Erythroblast (primary cell): ENCODE data around the gene SREBF2.

Experiments
- DNase-seq, 2 experiments: peaks; one replicate each; lab custom pipeline; 2025; lab: John Stamatoyannopoulos, UW
- GATA1 ChIP-seq: IDR thresholded peaks from 2 replicates; pipeline ENCODE4 v1.6.1; 2011; ENCODE audit warnings: low read depth, mild to moderate bottlenecking, control low read depth, low read length, moderate library complexity
- POLR2A ChIP-seq: IDR thresholded peaks from 2 replicates; pipeline ENCODE4 v1.6.1; 2011; ENCODE audit warnings: mild to moderate bottlenecking, low read length

SREBF2 gene

DNA sequence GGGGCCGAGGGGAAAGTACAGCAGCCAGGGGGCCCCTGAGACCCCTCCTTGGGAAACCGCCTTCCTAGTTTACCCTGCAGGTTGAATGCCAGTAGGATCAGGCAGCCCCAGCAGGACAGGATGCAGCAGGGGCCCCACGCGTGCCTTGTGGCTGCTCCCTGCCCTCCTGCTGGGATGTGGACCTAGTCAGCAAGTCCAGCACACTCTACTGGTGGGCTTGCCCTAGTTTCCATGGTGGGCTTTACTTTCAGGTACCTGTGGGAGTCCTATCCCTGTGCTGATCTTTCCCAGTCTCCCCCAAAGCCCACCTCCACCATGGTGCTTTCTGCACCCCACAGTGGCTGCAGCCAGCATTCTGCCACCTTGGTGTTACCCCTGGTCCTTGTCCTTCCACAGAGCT is 59.8 kb downstream of the SREBF2 start:
- DNase-seq = no peak
- no peak for TF ChIP-seq POLR2A
- TF ChIP-seq GATA1 = no peak

DNA sequence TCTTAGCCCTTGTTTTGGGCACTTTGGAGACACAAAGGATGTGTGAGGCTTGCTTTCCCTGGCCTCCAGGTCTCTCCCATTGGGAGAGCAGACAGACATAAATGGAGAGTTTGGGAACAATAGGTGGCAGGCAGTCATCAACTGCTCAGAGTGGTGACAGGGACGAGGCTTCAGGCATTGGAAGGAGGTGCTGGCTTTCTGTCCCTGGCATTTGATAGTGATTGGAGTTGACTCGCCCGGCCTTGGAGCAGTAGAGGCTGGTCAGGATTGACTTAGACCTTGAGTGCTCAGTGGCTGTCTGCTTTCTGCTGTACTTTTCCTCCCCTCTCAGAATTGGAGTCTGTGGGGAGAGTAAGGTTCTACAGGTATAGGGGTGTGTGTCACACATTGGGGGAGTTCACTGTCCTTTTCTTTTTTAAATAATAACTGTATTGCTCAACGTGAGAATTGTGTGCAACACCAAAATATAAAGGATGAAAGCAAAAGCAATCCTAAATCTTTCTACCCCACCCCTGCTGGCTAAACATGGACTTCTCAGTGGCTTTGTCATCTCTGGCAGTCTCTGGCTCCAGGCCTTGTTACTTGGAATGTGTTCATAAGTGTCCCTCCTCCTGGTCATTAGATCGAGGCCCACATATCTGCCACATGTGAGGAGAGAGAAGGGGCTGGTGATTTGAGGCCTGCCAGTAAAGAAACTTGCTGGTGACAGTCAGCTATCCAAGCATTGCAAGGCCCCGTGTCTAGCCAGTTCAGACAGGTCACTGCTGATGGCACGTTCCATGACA is 60.9 kb downstream of the SREBF2 start:
- TF ChIP-seq GATA1 = no peak
- no peak for TF ChIP-seq POLR2A
- no peak for DNase-seq

DNA sequence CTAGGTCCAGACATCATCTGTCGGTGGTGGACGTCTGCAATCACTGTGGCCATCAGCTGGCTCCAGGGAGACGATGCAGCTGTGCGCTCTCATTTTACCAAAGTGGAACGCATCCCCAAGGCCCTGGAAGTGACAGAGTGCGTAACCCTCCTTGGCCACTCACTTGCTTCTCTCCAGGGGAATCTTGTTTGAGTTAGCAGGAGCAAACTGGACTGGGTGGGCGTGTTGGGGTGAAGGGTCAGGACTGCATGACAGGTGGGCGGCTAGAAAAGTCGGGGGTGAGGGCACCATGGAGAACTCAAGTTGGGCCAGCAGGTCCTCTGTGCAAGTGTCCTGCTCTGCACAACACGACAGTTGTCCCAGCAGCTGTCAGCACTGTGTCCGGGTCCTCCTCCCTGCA is 65.7 kb downstream of the SREBF2 start:
- TF ChIP-seq POLR2A (no peak), GATA1 (no peak)

DNA sequence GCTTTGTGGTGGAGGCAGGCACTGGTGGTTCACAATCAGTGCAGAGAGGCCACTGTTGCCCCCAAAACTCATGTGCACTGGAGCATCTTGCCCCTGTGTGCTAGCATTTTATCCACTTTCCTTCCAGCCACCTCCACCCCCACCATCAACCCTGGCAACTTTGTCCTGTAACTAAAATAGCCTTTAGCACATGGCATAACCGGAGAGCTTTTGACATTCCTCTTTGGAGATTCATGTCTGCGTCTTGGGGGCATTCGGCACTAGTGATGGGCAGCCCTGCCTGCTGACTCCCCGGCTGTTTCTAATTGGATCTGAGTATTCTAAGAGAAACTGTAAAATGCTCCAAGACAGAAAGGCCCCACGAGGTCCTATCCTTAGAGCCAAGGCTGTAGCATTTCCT is 66.2 kb downstream of the SREBF2 start:
- DNase-seq = no peak
- no peak for TF ChIP-seq POLR2A
- TF ChIP-seq GATA1 = no peak

More for the DNA sequence above, 65.7 kb downstream of the SREBF2 start:
- DNase-seq = no peak

DNA sequence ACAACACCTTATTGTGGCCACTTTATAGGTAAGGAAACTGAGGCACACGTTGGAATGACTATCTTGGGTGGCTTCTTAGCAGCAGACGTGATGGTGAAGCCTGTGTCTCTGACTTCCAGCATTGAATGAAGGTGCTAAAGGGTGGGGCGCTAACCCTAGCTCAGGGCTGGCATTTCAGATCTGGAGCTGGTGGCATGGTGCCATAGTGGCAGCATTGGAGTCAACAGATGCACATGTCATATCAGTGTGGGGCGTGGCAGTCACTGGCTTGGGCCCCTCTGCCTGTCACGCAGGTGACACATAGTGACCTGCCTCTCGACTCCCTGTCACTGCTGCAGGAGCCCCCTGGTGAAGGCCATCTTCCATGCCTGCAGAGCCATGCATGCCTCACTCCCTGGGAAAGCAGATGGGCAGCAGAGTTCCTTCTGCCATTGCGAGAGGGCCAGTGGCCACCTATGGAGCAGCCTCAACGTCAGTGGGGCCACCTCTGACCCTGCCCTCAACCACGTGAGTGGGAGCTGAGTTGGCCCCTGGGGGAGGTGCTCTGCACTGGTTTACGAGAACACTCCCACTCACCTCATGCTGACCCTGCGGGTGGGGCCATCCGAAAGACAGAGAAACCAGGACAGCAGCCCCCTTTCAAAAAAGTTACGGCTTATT is 67.2 kb downstream of the SREBF2 start:
- TF ChIP-seq GATA1 (no peak), POLR2A (no peak)
- no peak for DNase-seq

DNA sequence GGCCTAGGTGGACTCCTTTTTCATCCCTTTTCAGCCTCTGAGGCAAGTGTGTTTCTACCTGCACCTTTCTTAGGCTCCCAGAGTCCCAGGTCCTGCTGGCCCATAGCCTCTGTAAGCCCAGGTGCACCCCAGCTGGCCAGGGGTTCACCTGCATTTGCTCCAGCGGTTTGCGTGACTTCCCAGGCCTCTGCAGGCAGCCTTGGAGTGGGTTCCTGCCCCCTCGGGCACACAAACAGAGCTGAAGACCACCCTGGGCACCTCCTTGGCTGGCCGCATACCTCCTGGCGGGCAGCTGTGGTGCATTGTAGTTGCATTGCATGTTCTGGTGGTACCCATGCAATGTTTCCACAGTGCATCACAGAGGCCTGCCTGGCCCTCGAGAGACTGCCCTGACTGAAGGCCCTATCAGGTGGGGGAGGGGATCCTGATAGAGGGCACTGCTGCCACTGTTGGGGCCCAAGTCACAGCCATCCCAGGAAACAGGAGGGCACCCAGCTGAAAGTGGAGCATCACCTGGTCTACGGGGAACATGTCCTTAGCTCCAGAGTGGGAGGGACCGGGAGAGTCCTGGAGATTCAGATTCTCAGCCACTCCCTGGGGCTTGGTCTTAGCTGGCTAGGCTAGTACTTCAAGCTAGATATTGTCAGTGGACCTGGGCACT is 67.9 kb downstream of the SREBF2 start:
- no peak for DNase-seq
- TF ChIP-seq GATA1 = no peak
- no peak for TF ChIP-seq POLR2A

DNA sequence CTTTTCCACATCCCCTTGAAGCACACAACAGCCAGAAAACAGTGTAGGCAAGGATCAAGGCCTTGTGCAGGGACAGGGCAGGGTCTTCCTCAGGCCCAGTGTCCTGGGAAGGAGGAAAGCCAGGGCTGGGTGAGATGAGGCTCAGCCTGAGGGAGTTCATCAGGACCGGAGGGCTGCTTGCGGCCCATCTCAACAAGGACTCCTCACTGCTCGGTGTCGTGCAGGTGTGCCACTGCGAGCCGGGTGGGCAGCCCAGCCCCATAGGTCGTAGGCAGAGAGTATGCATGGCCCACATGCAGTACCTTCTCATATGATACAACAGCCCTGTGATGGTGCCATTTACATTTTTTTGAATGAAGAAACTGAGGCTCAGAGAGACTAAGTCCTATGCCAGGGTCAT is 69.1 kb downstream of the SREBF2 start:
- TF ChIP-seq POLR2A (no peak), GATA1 (no peak)
- no peak for DNase-seq

DNA sequence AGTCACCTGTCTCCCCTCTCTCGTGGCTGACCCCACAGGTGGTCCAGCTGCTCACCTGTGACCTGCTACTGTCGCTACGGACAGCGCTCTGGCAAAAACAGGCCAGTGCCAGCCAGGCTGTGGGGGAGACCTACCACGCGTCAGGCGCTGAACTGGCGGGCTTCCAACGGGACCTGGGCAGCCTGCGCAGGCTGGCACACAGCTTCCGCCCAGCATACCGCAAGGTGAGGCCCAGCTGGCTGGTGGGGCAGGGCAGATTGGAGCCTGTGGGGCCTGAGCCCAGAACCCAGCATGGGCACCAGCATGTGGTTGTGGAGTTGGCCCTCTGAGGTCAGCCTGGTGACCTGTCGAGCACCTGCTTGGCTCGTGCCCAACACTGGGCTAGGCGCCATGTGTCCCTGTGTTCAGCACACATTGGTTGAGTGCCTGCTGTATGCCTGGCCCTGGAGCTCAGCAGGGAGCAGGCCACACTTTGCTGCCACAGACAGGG is 70.1 kb downstream of the SREBF2 start:
- DNase-seq = no peak
- TF ChIP-seq GATA1 (no peak), POLR2A (no peak)

DNA sequence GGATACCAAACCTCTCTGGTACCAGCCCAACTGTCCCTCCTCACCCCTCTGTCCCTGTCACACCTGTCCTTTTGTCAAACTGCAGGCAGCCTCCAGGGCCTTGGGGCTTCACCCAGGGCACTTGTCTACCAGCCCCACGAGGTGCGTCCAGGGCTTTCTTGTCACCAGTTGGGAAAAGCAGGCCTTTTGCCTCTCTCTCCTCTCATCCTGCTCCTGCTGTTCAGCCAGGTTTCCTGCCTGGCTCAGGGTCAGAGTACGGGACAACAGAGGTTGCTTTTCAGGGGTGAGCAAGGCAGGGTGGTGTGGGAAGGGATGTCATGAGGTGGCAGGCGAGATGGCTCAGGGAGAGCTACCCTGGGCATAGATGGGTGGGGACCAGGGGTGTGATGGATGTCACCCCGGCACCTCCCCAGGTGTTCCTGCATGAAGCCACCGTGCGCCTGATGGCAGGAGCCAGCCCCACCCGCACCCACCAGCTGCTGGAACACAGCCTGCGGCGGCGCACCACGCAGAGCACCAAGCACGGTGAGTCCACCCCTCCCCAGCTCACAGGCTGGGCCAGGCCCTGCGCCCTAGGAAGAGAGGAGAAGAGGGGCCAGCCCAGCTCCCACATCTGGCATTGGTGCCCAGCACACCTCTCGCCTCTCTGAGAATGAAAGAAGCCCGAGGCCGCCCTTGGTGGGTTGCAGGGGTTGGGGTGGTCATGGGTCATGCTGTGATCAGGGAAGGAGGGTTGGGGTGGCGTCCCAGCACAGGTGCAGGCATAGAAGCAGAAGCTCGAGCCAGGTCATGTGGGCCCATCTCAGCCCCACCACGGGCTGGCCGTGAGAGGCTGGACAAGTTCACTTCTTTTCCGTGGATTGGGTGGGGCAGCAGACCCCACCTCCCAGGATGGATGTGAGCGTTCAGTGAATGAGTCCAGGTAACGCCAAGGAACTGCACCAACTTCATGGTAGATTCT is 71.8 kb downstream of the SREBF2 start:
- TF ChIP-seq POLR2A = no peak
- TF ChIP-seq GATA1 = no peak
- DNase-seq = no peak

DNA sequence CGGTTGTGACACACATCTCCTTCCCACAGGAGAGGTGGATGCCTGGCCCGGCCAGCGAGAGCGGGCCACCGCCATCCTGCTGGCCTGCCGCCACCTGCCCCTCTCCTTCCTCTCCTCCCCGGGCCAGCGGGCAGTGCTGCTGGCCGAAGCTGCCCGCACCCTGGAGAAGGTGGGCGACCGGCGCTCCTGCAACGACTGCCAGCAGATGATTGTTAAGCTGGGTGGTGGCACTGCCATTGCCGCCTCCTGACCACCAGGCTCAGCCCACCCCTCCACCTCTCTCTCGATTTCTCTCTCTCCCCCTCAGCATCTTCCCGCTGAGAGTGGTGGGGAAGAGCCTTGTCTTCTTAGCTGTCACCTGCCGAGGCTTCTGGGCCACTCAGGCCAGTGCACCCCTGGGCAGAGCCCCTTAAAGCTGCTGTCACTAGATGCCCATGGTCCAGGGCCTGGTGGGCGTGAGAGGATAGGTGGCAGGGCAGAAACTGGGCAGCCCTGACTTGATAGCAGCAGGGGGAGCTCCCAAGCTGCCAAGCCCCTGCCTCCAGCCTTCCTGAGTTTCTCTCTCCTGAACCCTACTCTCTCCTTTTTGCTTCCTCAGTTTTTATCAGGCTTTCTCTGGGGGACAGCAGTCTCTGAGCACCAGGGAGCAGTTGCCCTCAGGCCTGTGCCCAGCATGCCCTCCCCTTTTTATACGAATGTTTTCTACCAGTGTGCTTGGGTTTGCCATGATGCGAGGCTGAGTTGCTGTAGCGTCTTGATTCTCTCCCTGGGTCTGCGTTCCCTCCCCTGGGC is 72.7 kb downstream of the SREBF2 start:
- TF ChIP-seq POLR2A = no peak
- no peak for DNase-seq

DNA sequence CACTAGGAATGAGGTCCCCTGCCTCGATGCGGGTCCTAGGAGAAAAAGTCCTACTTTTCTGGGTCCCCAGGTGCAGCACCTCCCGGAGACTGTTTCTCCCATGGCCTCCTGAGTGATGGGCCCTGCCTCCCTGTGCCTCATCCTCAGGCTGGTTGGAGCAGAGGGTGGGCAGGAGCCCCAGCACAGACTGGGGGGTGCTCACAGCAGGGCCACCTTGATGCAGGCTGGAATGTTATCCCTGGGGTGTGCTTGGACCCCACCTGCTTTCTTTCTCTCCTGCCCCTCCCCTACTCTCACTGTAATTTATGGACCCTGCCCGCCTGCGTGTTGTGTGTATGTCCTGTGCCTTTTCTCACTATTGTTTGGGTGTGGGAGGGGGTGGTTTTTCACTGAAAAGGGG is 73.9 kb downstream of the SREBF2 start:
- TF ChIP-seq GATA1 = no peak
- no peak for TF ChIP-seq POLR2A
- DNase-seq = no peak

DNA sequence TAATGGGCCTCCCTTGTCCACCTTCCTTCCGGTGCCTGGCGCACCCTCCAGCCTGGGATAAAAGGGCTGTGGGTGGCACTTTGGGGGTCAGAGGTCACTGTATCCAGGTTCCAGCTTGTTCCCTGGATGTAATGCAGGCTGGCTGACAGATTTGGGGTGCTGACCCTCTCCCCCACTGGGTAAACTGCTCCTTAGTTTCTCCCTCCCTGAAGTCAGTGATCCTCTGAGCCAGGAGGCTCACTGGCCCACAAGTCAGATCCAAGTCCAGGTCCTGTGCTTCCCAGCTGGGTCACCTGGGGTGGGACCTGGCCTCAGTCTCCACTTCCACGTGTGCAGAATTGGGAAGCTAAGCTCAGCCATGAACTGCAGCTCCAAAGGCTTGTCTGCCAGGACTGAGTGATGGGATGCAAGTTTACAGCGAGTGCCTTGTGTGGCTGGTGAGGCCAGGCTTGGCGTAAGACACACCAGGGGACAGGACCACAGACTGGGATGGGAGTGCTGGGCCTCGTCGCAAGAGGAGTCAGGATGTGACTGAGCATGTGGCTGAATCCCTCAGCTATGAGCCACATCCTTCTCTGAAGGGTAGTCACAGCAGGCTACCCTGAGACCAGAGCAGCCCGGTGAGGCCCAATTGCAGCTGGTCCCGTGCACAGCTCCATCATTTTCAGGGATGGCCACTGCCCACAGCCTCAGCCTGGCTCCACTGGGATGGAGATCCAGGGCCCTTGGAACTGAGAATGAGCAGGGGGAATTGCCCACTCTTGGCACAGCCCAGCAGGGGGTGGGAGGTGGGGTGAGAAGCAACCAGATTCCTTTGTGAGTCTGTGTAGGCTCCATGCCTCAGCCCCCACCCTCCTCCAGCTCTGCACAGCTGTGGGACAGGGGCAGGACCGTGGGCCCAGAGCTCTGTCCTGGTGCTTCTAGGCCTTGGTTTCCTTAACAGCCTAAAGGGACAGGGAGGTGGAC is 74.8 kb downstream of the SREBF2 start:
- no peak for TF ChIP-seq GATA1
- no peak for TF ChIP-seq POLR2A
- no peak for DNase-seq
